HCT116 (cell line): ENCODE data around the gene PPIL6. TPM values are rescaled to one million over a fixed set of nuclear protein-coding genes. Genes with fewer than 3 reads are reported as not detected.

Experiments used
- ATAC-seq: fragments of 200-7000 bp; cut with Tn5 transposase; 2 replicates; pipeline ENCODE4 v1.9.1; 2020; ENCODE audit warnings: mild to moderate bottlenecking, moderate library complexity
- BruUV-seq: library from RNA; stranded (reverse); fragments of 400-500 nt; replicated peaks from 2 replicates; lab custom pipeline; 2021; lab: Mats Ljungman, UMichigan
- CTCF ChIA-PET: fragments of 300-600 bp; sonication (Branson Sonifier 250); formaldehyde crosslinking; loops from one replicate; lab custom pipeline; 2021; ENCODE audit warnings: antibody characterized with exemption; lab: Charles Lee
- POLR2A ChIA-PET: fragments of 300-600, 350-600 bp; sonication (Branson Sonifier 250); formaldehyde crosslinking; loops from one replicate; lab custom pipeline; 2021; ENCODE audit warnings: antibody characterized with exemption; lab: Charles Lee
- RAD21 ChIA-PET, 2 experiments: fragments of 300-600 bp; sonication (Branson Sonifier 250); formaldehyde crosslinking; loops; one replicate each; lab custom pipeline; 2023; ENCODE audit warnings: low total read pairs in 2 of 2; ENCODE audit not compliant: uncharacterized antibody in 2 of 2, unreplicated experiment in 2 of 2, low non-redundant PET in 1 of 2; lab: Charles Lee
- DNase-seq: peaks from one replicate; pipeline ENCODE4 v3.0.0-alpha.2; 2010; ENCODE audit warnings: low read depth, low spot score
- H2AFZ ChIP-seq: fragments of 200-600 bp; shearing (Covaris generic), sonication (generic); 2 replicates; pipeline ENCODE4 v1.6.1; 2017; ENCODE audit warnings: low read depth, mixed run types, mixed read lengths, antibody characterized with exemption, low read length; ENCODE audit not compliant: poor library complexity, severe bottlenecking
- H3K27ac ChIP-seq: 2 replicates; pipeline ENCODE4 v1.5.1; 2012; ENCODE audit warnings: low read depth, low read length
- H3K27me3 ChIP-seq: fragments of 200-600 bp; sonication (generic); 2 replicates; pipeline ENCODE4 v1.6.1; 2016; ENCODE audit warnings: mixed run types, low read length, mixed read lengths; ENCODE audit not compliant: insufficient read depth
- H3K36me3 ChIP-seq, 2 experiments: fragments of 200-500 bp in 1 of 2; fragments of 200-600 bp in 1 of 2; sonication (Bioruptor generic) in 1 of 2; sonication (generic) in 1 of 2; 2 replicates each; pipeline versions ENCODE4 v1.5.1 to v1.6.1; 2014 to 2016; ENCODE audit warnings: low read length in 2 of 2, inconsistent platforms in 1 of 2, mixed read lengths in 1 of 2, mixed run types in 1 of 2; ENCODE audit not compliant: insufficient read depth in 2 of 2, control insufficient read depth in 1 of 2
- H3K4me1 ChIP-seq, 2 experiments: fragments of 200-600 bp in 1 of 2; sonication (generic) in 1 of 2; 2 replicates each; pipeline versions ENCODE4 v1.5.1 to v1.6.1; 2012 to 2017; ENCODE audit warnings: low read length in 2 of 2, inconsistent platforms in 1 of 2, mild to moderate bottlenecking in 1 of 2, mixed read lengths in 1 of 2, mixed run types in 1 of 2, moderate library complexity in 1 of 2; ENCODE audit not compliant: insufficient read depth in 2 of 2, control insufficient read depth in 1 of 2
- H3K4me2 ChIP-seq: fragments of 200-600 bp; sonication (generic); 2 replicates; pipeline ENCODE4 v1.6.1; 2017; ENCODE audit warnings: mixed run types, low read length, mixed read lengths
- H3K4me3 ChIP-seq, 2 experiments: fragments of 200-600 bp in 1 of 2; sonication (generic) in 1 of 2; replicated peaks in 1 of 2; 2 replicates each; pipeline ENCODE4 v1.5.1; 2011 to 2016; ENCODE audit warnings: low read length in 2 of 2, control low read depth in 1 of 2, low read depth in 1 of 2, mild to moderate bottlenecking in 1 of 2, mixed read lengths in 1 of 2, mixed run types in 1 of 2
- H3K79me2 ChIP-seq: fragments of 200-600 bp; sonication (generic); 2 replicates; pipeline ENCODE4 v1.6.1; 2017; ENCODE audit warnings: mild to moderate bottlenecking, mixed run types, low read length, moderate library complexity, mixed read lengths; ENCODE audit not compliant: insufficient read depth
- H3K9ac ChIP-seq: fragments of 200-600 bp; sonication (generic); 2 replicates; pipeline ENCODE4 v1.6.1; 2016; ENCODE audit warnings: low read length, mixed read lengths
- H3K9me2 ChIP-seq: fragments of 200-600 bp; sonication (generic), shearing (Covaris generic); 2 replicates; pipeline ENCODE4 v1.6.1; 2017; ENCODE audit warnings: mixed run types, mild to moderate bottlenecking, moderate library complexity; ENCODE audit not compliant: insufficient read depth
- H3K9me3 ChIP-seq, 2 experiments: fragments of 200-500 bp in 1 of 2; fragments of 200-600 bp in 1 of 2; sonication (Bioruptor generic) in 1 of 2; sonication (generic) in 1 of 2; 2 replicates each; pipeline ENCODE4 v1.6.1; 2014 to 2017; ENCODE audit warnings: low read length in 2 of 2, mixed read lengths in 2 of 2, inconsistent platforms in 1 of 2, low read depth in 1 of 2, mild to moderate bottlenecking in 1 of 2, mixed run types in 1 of 2, moderate library complexity in 1 of 2; ENCODE audit not compliant: control insufficient read depth in 1 of 2, insufficient read depth in 1 of 2
- H4K20me1 ChIP-seq: fragments of 200-600 bp; sonication (generic), shearing (Covaris generic); 2 replicates; pipeline ENCODE4 v1.6.1; 2017; ENCODE audit warnings: mixed run types, mild to moderate bottlenecking, moderate library complexity; ENCODE audit not compliant: insufficient read depth
- CBX3 ChIP-seq: IDR thresholded peaks from 2 replicates; pipeline ENCODE4 v1.6.1; 2012; ENCODE audit warnings: low read depth
- CEBPB ChIP-seq: IDR thresholded peaks from 2 replicates; pipeline ENCODE4 v1.6.1; 2012; ENCODE audit warnings: low read depth
- EGR1 ChIP-seq: IDR thresholded peaks from 2 replicates; pipeline ENCODE4 v1.6.1; 2012; ENCODE audit warnings: low read depth
- ELF1 ChIP-seq: IDR thresholded peaks from 2 replicates; pipeline ENCODE4 v1.6.1; 2012; ENCODE audit warnings: low read depth, borderline replicate concordance
- EZH2 ChIP-seq: fragments of 200-600 bp; sonication (generic); IDR thresholded peaks from 2 replicates; pipeline ENCODE4 v1.6.1; 2017; ENCODE audit warnings: antibody characterized with exemption, mixed run types
- EZH2phosphoT487 ChIP-seq: fragments of 200-600 bp; IDR thresholded peaks from 2 replicates; pipeline ENCODE4 v1.6.1; 2018; ENCODE audit warnings: antibody characterized with exemption, borderline replicate concordance
- FOSL1 ChIP-seq: IDR thresholded peaks from 2 replicates; pipeline ENCODE4 v1.6.1; 2012; ENCODE audit warnings: low read depth
- JUND ChIP-seq: IDR thresholded peaks from 2 replicates; pipeline ENCODE4 v1.6.1; 2012
- MAX ChIP-seq: IDR thresholded peaks from 2 replicates; pipeline ENCODE4 v1.6.1; 2012
- POLR2A ChIP-seq: IDR thresholded peaks from 2 replicates; pipeline ENCODE4 v1.7.0; 2011; ENCODE audit warnings: borderline replicate concordance; ENCODE audit not compliant: insufficient read depth, insufficient read length; ENCODE audit errors: extremely low read depth
- POLR2AphosphoS5 ChIP-seq: IDR thresholded peaks from 2 replicates; pipeline ENCODE4 v1.6.1; 2011; ENCODE audit warnings: mild to moderate bottlenecking, low read depth, low read length, moderate library complexity
- RAD21 ChIP-seq: IDR thresholded peaks from 2 replicates; pipeline ENCODE4 v1.6.1; 2012; ENCODE audit warnings: low read depth, mild to moderate bottlenecking
- SP1 ChIP-seq: IDR thresholded peaks from 2 replicates; pipeline ENCODE4 v1.6.1; 2012; ENCODE audit warnings: low read depth
- TCF7L2 ChIP-seq: IDR thresholded peaks from 2 replicates; pipeline ENCODE4 v1.7.0; 2011; ENCODE audit warnings: borderline replicate concordance, inconsistent platforms; ENCODE audit not compliant: insufficient read depth, insufficient read length; ENCODE audit errors: extremely low read depth
- YY1 ChIP-seq: IDR thresholded peaks from 2 replicates; pipeline ENCODE4 v1.6.1; 2011; ENCODE audit warnings: low read length, low read depth, moderate library complexity, mild to moderate bottlenecking; ENCODE audit not compliant: insufficient replicate concordance; ENCODE audit errors: extremely low read depth
- ZFX ChIP-seq: fragments of 450-650 bp; IDR thresholded peaks from 2 replicates; pipeline ENCODE4 v1.6.1; 2017
- intact Hi-C: fragments of 100-400 bp; cut with micrococcal nuclease; formaldehyde crosslinking; loops from 2 replicates; pipeline ENCODE4 v1.10.0; 2022
- total RNA-seq: library from RNA; stranded (reverse); gene quantifications from one replicate; pipeline ENCODE4 v1.2.1, GENCODE V29; 2021; ENCODE audit not compliant: unreplicated experiment
- TF ChIP-seq, protein P1 (sequence below), 3 experiments: fragments of 200-600 bp in 1 of 3; sonication (generic) in 1 of 3; IDR thresholded peaks in 2 of 3; conservative IDR thresholded peaks in 1 of 3; 2 replicates each; pipeline ENCODE4 v1.5.1; 2012 to 2017; ENCODE audit warnings: low read depth in 2 of 3, low read length in 2 of 3, antibody characterized with exemption in 1 of 3, borderline replicate concordance in 1 of 3, control low read depth in 1 of 3, mild to moderate bottlenecking in 1 of 3, mixed read lengths in 1 of 3, mixed run types in 1 of 3, moderate library complexity in 1 of 3; ENCODE audit not compliant: insufficient read depth in 1 of 3
- TF ChIP-seq, protein P2 (sequence below): IDR thresholded peaks from 2 replicates; pipeline ENCODE4 v1.6.1; 2012
- TF ChIP-seq, protein P3 (sequence below): IDR thresholded peaks from 2 replicates; pipeline ENCODE4 v1.6.1; 2011; ENCODE audit warnings: mild to moderate bottlenecking, low read length, moderate library complexity; ENCODE audit not compliant: insufficient replicate concordance; ENCODE audit errors: extremely low read depth

PPIL6 gene
- total RNA-seq, 1 experiment from 2014 or later: 3.3 TPM

DNA sequence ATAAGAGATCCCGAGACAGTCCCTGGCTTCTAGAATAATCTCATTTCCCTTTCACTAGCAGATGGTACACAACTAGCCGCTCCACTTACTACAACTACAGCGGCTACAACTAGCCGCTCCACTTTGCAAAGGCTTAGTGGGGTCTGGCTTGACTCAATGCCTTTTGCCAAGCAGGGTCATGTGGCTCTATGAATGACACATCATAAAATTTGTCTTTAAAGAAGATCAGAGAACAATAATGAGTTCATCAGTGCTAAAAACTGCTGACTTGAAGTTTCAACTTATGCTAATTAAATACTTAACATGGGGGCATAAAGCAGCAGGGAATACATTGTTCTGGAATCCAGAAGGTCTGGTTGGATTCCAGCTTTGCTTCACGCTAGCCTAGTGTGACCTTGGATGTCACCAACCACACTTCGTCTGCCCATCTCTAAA, 17.2 kb upstream of the PPIL6 start:
- no peaks in the 10 kb centered on the region for H3K79me2 ChIP-seq
- H3K36me3 ChIP-seq: peaks cover 4 to 9% of the 10 kb centered on the region in 2 experiments; a peak in 3 of 4 replicates
- H3K4me3 ChIP-seq: no peak overlapping the region
- H3K4me2 ChIP-seq: no peak overlapping the region
- CTCF ChIA-PET: no interaction called here
- TF ChIP-seq ZFX: no peak
- TF ChIP-seq CBX3: no peak
- TF ChIP-seq, protein P1, sequence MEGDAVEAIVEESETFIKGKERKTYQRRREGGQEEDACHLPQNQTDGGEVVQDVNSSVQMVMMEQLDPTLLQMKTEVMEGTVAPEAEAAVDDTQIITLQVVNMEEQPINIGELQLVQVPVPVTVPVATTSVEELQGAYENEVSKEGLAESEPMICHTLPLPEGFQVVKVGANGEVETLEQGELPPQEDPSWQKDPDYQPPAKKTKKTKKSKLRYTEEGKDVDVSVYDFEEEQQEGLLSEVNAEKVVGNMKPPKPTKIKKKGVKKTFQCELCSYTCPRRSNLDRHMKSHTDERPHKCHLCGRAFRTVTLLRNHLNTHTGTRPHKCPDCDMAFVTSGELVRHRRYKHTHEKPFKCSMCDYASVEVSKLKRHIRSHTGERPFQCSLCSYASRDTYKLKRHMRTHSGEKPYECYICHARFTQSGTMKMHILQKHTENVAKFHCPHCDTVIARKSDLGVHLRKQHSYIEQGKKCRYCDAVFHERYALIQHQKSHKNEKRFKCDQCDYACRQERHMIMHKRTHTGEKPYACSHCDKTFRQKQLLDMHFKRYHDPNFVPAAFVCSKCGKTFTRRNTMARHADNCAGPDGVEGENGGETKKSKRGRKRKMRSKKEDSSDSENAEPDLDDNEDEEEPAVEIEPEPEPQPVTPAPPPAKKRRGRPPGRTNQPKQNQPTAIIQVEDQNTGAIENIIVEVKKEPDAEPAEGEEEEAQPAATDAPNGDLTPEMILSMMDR (IDR thresholded peaks at IDR 0.05 in 2 of 3, conservative IDR thresholded peaks at IDR 0.05 in 1 of 3; ENCODE audit: borderline replicate concordance in 1 of 3, insufficient read depth in 1 of 3, low read depth in 2 of 3, low read length in 2 of 3): no peak
- TF ChIP-seq CEBPB: no peak
- TF ChIP-seq TCF7L2: no peak
- TF ChIP-seq POLR2A: no peak
- TF ChIP-seq RAD21: no peak
- TF ChIP-seq, protein P2, sequence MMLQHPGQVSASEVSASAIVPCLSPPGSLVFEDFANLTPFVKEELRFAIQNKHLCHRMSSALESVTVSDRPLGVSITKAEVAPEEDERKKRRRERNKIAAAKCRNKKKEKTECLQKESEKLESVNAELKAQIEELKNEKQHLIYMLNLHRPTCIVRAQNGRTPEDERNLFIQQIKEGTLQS: no peak
- TF ChIP-seq POLR2AphosphoS5: no peak
- TF ChIP-seq ELF1: no peak
- TF ChIP-seq SP1: no peak
- TF ChIP-seq EZH2phosphoT487: no peak
- TF ChIP-seq, protein P3, sequence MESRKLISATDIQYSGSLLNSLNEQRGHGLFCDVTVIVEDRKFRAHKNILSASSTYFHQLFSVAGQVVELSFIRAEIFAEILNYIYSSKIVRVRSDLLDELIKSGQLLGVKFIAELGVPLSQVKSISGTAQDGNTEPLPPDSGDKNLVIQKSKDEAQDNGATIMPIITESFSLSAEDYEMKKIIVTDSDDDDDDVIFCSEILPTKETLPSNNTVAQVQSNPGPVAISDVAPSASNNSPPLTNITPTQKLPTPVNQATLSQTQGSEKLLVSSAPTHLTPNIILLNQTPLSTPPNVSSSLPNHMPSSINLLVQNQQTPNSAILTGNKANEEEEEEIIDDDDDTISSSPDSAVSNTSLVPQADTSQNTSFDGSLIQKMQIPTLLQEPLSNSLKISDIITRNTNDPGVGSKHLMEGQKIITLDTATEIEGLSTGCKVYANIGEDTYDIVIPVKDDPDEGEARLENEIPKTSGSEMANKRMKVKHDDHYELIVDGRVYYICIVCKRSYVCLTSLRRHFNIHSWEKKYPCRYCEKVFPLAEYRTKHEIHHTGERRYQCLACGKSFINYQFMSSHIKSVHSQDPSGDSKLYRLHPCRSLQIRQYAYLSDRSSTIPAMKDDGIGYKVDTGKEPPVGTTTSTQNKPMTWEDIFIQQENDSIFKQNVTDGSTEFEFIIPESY: no peak
- no peak for TF ChIP-seq EZH2
- TF ChIP-seq MAX: no peak
- no peak for TF ChIP-seq EGR1
- TF ChIP-seq YY1: no peak
- TF ChIP-seq JUND: no peak
- TF ChIP-seq FOSL1: no peak
- intact Hi-C loops: no loop called here
- H2AFZ ChIP-seq: no peak overlapping the region
- no peak overlapping the region for H3K9ac ChIP-seq
- DNase-seq (no peak), ATAC-seq (no peak)
- BruUV-seq: no TSS peak
- H3K4me1 ChIP-seq: peaks cover 4 to 43% of the 10 kb centered on the region in 2 experiments; a peak in 3 of 4 replicates
- no peaks in the 10 kb centered on the region for H3K9me3 ChIP-seq
- POLR2A ChIA-PET: no interaction called here
- RAD21 ChIA-PET: no interaction called here
- no peaks in the 10 kb centered on the region for H3K27me3 ChIP-seq
- H3K27ac ChIP-seq: no peak overlapping the region
- no peaks in the 10 kb centered on the region for H3K9me2 ChIP-seq
- H4K20me1 ChIP-seq: no peaks in the 10 kb centered on the region
